NCI-H82 (cell line): ENCODE measurements around the gene AIF1L.
"Not testable (repeated sequence)": the region's sequence is repeated elsewhere in the genome, so short reads cannot be mapped to it uniquely, and the experiment has no call there.

Experiments
- DNase-seq: peaks from one replicate; lab custom pipeline; 2025; lab: John Stamatoyannopoulos, UW

AIF1L gene

GRCh38 chr9:131099102-131099606 is 2.8 kb downstream of the AIF1L start:
- DNase-seq: no peak

GRCh38 chr9:131099845-131100244 is 3.5 kb downstream of the AIF1L start:
- DNase-seq: not testable (repeated sequence)

- no peak for DNase-seq
Observed at GRCh38 chr9:131100445-131100844, 4.1 kb downstream of the AIF1L start.

- no peak for DNase-seq
Observed at GRCh38 chr9:131101207-131101964, 5.1 kb downstream of the AIF1L start.

GRCh38 chr9:131103024-131103423 is 6.7 kb downstream of the AIF1L start:
- DNase-seq: no peak

GRCh38 chr9:131103535-131103934 is 7.2 kb downstream of the AIF1L start:
- no peak for DNase-seq

- no peak for DNase-seq
Observed at GRCh38 chr9:131104016-131104740, 7.8 kb downstream of the AIF1L start.

- DNase-seq: no peak
Observed at GRCh38 chr9:131105952-131106351, 9.6 kb downstream of the AIF1L start.

- DNase-seq: no peak
Observed at GRCh38 chr9:131107760-131108159, 11.4 kb downstream of the AIF1L start.

GRCh38 chr9:131111186-131111853 is 15.0 kb downstream of the AIF1L start:
- DNase-seq: no peak

- DNase-seq: no peak
Observed at GRCh38 chr9:131111854-131112311, 15.6 kb downstream of the AIF1L start.

- no peak for DNase-seq
Observed at GRCh38 chr9:131112374-131113154, 16.2 kb downstream of the AIF1L start.

- no peak for DNase-seq
Observed at GRCh38 chr9:131113655-131114054, 17.3 kb downstream of the AIF1L start.

- no peak for DNase-seq
Observed at GRCh38 chr9:131114084-131114535, 17.8 kb downstream of the AIF1L start.

- not testable (repeated sequence) for DNase-seq
Observed at GRCh38 chr9:131115360-131115742, 19.0 kb downstream of the AIF1L start.

- no peak for DNase-seq
Observed at GRCh38 chr9:131116281-131117120, 20.2 kb downstream of the AIF1L start.

- DNase-seq: no peak
Observed at GRCh38 chr9:131117121-131117761, 20.9 kb downstream of the AIF1L start.

- no peak for DNase-seq
Observed at GRCh38 chr9:131117762-131118145, 21.4 kb downstream of the AIF1L start.

- no peak for DNase-seq
Observed at GRCh38 chr9:131119600-131119999, 23.3 kb downstream of the AIF1L start.

GRCh38 chr9:131120620-131121228 is 24.4 kb downstream of the AIF1L start:
- DNase-seq: no peak
